Astrocyte of the cerebellum (primary cell): ENCODE data around the gene XRCC5.

ENCODE experiments used
- DNase-seq: peaks from one replicate; pipeline ENCODE4 v3.0.0-alpha.2; 2011; ENCODE audit warnings: low read depth
- H3K4me3 ChIP-seq: 2 replicates; pipeline ENCODE4 v1.5.1; 2011; ENCODE audit warnings: mild to moderate bottlenecking, low read depth, low read length, moderate library complexity
- in situ Hi-C: cut with HindIII; loops from 2 replicates; pipeline ENCODE4 v1.10.0; 2017; ENCODE audit warnings: low sequenced_read_pairs
- TF ChIP-seq, protein P1 (sequence below): IDR thresholded peaks from 2 replicates; pipeline ENCODE4 v1.5.1; 2012; ENCODE audit warnings: low read length, low read depth, moderate library complexity, mild to moderate bottlenecking; ENCODE audit errors: missing control alignments

The XRCC5 gene

DNA sequence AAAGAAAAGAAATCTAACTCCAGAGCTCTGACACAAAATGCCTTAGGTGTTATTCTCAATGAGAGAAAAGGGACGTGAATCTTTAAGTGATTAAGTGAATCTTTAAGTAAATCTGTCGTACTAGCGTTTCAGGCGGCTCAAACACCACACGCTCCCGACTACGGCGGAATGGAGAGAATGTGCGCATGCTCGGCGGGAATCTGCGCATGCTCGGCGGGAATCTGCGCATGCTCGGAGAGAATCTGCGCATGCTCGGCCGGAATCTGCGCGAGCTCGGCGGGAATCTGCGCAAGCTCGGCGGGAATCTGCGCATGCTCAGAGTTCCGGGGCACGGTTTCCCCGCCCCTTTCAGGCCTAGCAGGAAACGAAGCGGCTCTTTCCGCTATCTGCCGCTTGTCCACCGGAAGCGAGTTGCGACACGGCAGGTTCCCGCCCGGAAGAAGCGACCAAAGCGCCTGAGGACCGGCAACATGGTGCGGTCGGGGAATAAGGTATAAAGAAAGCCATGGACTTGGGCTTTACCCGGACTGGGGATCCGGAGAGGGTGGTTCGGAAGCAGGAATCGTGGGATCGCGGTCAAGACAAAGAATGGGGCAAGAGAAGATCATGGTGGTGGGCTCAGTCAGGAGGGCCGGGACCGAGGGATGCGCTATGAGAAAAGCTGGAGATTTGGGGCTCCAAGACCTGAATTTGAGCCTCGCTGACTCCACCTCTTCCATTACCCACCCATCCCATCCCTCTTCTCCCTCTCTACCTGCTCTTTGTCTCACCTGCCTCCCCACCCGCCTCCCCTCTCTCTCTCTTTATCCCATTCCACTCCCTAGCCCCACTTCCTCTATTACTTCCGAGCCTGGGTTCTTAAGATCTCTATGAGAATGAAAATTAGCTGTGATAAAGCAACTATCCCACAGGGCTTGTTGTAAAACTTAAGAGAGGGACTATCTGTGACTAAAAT, at the start of gene XRCC5:
Gene XRCC5 (plus strand): TSS at position 382 of the 955 bp plus-strand sequence. CDS start 89 bp downstream, at position 471.
- TF ChIP-seq, protein P1, sequence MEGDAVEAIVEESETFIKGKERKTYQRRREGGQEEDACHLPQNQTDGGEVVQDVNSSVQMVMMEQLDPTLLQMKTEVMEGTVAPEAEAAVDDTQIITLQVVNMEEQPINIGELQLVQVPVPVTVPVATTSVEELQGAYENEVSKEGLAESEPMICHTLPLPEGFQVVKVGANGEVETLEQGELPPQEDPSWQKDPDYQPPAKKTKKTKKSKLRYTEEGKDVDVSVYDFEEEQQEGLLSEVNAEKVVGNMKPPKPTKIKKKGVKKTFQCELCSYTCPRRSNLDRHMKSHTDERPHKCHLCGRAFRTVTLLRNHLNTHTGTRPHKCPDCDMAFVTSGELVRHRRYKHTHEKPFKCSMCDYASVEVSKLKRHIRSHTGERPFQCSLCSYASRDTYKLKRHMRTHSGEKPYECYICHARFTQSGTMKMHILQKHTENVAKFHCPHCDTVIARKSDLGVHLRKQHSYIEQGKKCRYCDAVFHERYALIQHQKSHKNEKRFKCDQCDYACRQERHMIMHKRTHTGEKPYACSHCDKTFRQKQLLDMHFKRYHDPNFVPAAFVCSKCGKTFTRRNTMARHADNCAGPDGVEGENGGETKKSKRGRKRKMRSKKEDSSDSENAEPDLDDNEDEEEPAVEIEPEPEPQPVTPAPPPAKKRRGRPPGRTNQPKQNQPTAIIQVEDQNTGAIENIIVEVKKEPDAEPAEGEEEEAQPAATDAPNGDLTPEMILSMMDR: no peak
- in situ Hi-C loops: no loop called here
- peak within 1 kb of the TSS; percentile 72 for H3K4me3 ChIP-seq
- peak; percentile 90 for DNase-seq

DNA sequence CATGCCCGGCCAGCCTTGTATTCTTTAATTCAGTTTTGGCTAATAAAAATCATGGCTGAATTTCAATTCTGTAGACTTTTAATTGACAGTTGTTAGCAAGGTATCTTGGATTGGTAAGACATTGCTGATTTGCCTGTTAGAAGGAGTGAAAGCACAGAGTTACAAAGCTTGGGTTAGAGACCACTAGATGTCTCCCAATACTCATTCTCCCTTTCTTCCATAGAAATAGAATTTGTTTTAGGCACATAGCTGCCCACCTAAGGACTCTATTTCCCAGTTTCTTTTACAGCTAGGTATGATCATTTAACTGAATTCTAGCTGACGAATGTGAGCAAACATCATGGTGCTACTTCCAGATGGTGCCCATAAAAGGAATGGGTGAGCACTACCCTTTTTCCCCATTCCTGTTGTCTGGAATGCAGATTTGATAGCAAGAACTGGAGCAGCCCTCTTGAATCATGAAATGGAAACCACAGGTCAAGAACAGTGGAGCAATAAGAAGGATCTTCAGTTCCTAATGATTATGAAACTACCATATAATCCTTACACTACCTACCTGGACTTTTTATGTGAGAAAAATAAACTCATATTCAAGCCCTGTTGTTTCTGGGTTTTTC, 45.0 kb upstream of the XRCC5 start:
- no peak for DNase-seq
- in situ Hi-C loops: no loop called here
- TF ChIP-seq, protein P1: peak; percentile 33
- H3K4me3 ChIP-seq: no peak overlapping the region

- no peak overlapping the region for H3K4me3 ChIP-seq
- no peak for DNase-seq
- in situ Hi-C loops: no loop called here
- TF ChIP-seq, protein P1: no peak
Measured at GRCh38 chr2:216064665-216065064, 44.5 kb upstream of the XRCC5 start.

DNA sequence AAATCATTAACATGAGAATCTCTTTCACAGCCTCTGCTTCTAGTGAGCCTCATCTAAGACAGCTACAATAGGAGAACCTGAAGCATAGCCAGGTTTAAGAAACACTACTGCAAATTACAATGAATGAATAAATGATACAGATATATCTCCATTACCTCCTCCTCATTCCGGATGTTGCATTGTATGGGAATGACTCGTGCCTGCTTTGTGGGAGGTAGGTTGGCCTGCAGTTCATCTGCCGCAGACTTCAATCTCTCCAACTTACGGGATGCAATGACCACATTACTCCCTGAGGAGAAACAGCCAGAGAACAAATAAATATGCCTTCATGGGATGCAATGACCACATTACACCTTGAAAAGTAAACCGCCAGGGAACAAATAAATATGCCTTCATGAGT, 42.9 kb upstream of the XRCC5 start:
- in situ Hi-C loops: no loop called here
- no peak overlapping the region for H3K4me3 ChIP-seq
- TF ChIP-seq, protein P1: no peak
- DNase-seq: peak; percentile 76

DNA sequence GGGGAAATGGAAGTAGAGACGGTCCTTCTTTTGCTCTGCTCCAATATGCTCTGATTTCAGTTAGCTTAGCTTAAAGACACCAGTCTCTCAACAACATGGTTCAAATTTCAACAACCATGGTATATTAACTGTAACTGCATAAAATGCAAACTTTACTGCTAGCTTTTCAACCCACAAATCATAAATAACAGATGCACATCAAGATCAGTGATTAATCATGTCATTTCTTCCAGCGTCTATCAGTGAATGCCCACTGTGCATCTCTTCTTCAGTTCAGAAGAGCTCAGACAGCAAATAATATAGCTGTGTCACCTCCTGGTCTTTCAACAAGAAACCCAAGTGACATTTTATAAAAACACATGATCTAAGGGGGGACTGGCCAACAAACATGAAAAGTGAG, 40.1 kb upstream of the XRCC5 start:
- H3K4me3 ChIP-seq: no peak overlapping the region
- DNase-seq: no peak
- in situ Hi-C loops: no loop called here
- TF ChIP-seq, protein P1: no peak

DNA sequence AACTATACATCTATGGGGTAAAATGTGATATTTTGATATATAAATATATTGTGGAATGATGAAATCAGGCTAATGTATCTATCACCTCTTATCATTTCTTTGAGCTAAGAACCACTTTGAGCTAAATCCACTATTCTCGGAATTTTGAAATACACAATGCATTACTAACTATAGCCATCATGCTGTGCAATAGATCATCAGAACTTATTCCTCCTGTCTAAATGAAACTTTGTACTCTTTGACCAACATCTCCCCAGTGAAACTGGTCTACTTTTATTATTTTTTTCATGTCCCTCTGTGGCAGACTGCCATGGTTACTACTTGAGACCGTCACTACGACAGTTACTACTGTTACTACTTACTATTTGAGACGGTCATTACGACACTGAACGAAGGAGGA, 39.0 kb upstream of the XRCC5 start:
- in situ Hi-C loops: no loop called here
- TF ChIP-seq, protein P1: no peak
- no peak for DNase-seq
- no peak overlapping the region for H3K4me3 ChIP-seq
